HG02678 (cell line): ENCODE results near the gene DENND2C.
"Not testable (repeated sequence)": the region's sequence is repeated elsewhere in the genome, so short reads cannot be mapped to it uniquely, and the experiment has no call there.

ENCODE experiments used
- ATAC-seq: cut with Tn5 transposase; IDR thresholded peaks from one replicate; pipeline ENCODE4 v1.9.1; 2021; ENCODE audit warnings: mild to moderate bottlenecking, moderate library complexity; ENCODE audit not compliant: unreplicated experiment

DENND2C gene

GRCh38 chr1:114607223-114607622 is 62.6 kb downstream of the DENND2C start:
- ATAC-seq = no peak

- no peak for ATAC-seq
Observed at GRCh38 chr1:114597949-114598348, 71.9 kb downstream of the DENND2C start.

- ATAC-seq = no peak
Observed at GRCh38 chr1:114595602-114596001, 74.2 kb downstream of the DENND2C start.

GRCh38 chr1:114594046-114594445 is 75.8 kb downstream of the DENND2C start:
- no peak for ATAC-seq

GRCh38 chr1:114589122-114589521 is 80.7 kb downstream of the DENND2C start:
- ATAC-seq = no peak

- no peak for ATAC-seq
Observed at GRCh38 chr1:114588196-114588689, 81.6 kb downstream of the DENND2C start.

GRCh38 chr1:114587203-114587991 is 82.5 kb downstream of the DENND2C start:
- no peak for ATAC-seq

GRCh38 chr1:114586513-114587047 is 83.3 kb downstream of the DENND2C start:
- no peak for ATAC-seq

- ATAC-seq = no peak
Observed at GRCh38 chr1:114585231-114585630, 84.6 kb downstream of the DENND2C start.

GRCh38 chr1:114581335-114582287 is 88.2 kb downstream of the DENND2C start, which contains the start of gene BCAS2:
Gene BCAS2, minus strand, starts transcription at chr1:114581615. Its CDS starts 24 bp downstream, at chr1:114581591.
- peak; percentile 99 for ATAC-seq

- no peak for ATAC-seq
Observed at GRCh38 chr1:114574365-114574764, 95.5 kb downstream of the DENND2C start.

- ATAC-seq = no peak
Observed at GRCh38 chr1:114564141-114564540, 105.7 kb downstream of the DENND2C start.

- not testable (repeated sequence) for ATAC-seq
Observed at GRCh38 chr1:114562978-114563510, 106.8 kb downstream of the DENND2C start.

- ATAC-seq = no peak
Observed at GRCh38 chr1:114561333-114561732, 108.5 kb downstream of the DENND2C start.

- peak; percentile 47 for ATAC-seq
Observed at GRCh38 chr1:114559356-114559755, 110.5 kb downstream of the DENND2C start.

- peak; percentile 56 for ATAC-seq
Observed at GRCh38 chr1:114558544-114558943, 111.3 kb downstream of the DENND2C start.

GRCh38 chr1:114554577-114554976 is 115.3 kb downstream of the DENND2C start:
- ATAC-seq = no peak

GRCh38 chr1:114552106-114552639 is 117.7 kb downstream of the DENND2C start:
- no peak for ATAC-seq

- no peak for ATAC-seq
Observed at GRCh38 chr1:114551400-114551799, 118.4 kb downstream of the DENND2C start.

- no peak for ATAC-seq
Observed at GRCh38 chr1:114550336-114550735, 119.5 kb downstream of the DENND2C start.

GRCh38 chr1:114549137-114549536 is 120.7 kb downstream of the DENND2C start:
- ATAC-seq = no peak
